DOHH2 (cell line): Measurements from ENCODE around the gene ELAVL1.
A peak's percentile ranks its signal among the peaks of the same experiment; 100 is the strongest.

Experiments
- H3F3A ChIP-seq: fragments of 200-600 bp; sonication (generic), shearing (Covaris generic); 2 replicates; pipeline ENCODE4 v1.6.0; 2016; ENCODE audit warnings: antibody characterized with exemption, mild to moderate bottlenecking; ENCODE audit not compliant: control insufficient read depth, insufficient read depth
- H3K27ac ChIP-seq: fragments of 200-600 bp; sonication (generic); 2 replicates; pipeline ENCODE4 v1.5.1; 2014; ENCODE audit warnings: low read depth, mild to moderate bottlenecking, low read length, moderate library complexity
- H3K27me3 ChIP-seq: fragments of 200-600 bp; sonication (generic); 2 replicates; pipeline ENCODE4 v1.6.1; 2014; ENCODE audit warnings: mild to moderate bottlenecking, low read length, mixed read lengths; ENCODE audit not compliant: control insufficient read depth
- H3K36me3 ChIP-seq: fragments of 200-600 bp; sonication (generic); 2 replicates; pipeline ENCODE4 v1.6.1; 2014; ENCODE audit warnings: mild to moderate bottlenecking, low read length, moderate library complexity, mixed read lengths; ENCODE audit not compliant: control insufficient read depth
- H3K4me1 ChIP-seq: fragments of 200-600 bp; sonication (generic); 2 replicates; pipeline ENCODE4 v1.6.1; 2014; ENCODE audit warnings: mild to moderate bottlenecking, low read length, mixed read lengths; ENCODE audit not compliant: control insufficient read depth
- H3K4me2 ChIP-seq: fragments of 200-600 bp; sonication (generic); 2 replicates; pipeline ENCODE4 v1.6.0; 2014; ENCODE audit warnings: mild to moderate bottlenecking, low read length, moderate library complexity
- H3K4me3 ChIP-seq: fragments of 200-600 bp; sonication (generic); 2 replicates; pipeline ENCODE4 v1.5.1; 2014; ENCODE audit warnings: mild to moderate bottlenecking, low read length, mixed read lengths
- H3K79me2 ChIP-seq: fragments of 200-600 bp; sonication (generic); 2 replicates; pipeline ENCODE4 v1.6.1; 2014; ENCODE audit warnings: mild to moderate bottlenecking, low read length, mixed read lengths; ENCODE audit not compliant: control insufficient read depth
- H3K9me2 ChIP-seq: fragments of 200-600 bp; sonication (generic); replicated peaks from 2 replicates; pipeline ENCODE4 v1.6.1; 2014; ENCODE audit warnings: mild to moderate bottlenecking, low read length, mixed read lengths; ENCODE audit not compliant: control insufficient read depth
- H3K9me3 ChIP-seq: fragments of 200-600 bp; sonication (generic); 2 replicates; pipeline ENCODE4 v1.6.1; 2014; ENCODE audit warnings: antibody characterized with exemption, low read length, mixed read lengths; ENCODE audit not compliant: control insufficient read depth, insufficient read depth
- H4K20me1 ChIP-seq: fragments of 200-600 bp; sonication (generic); 2 replicates; pipeline ENCODE4 v1.6.0; 2014; ENCODE audit warnings: low read depth, mild to moderate bottlenecking, antibody characterized with exemption, low read length, moderate library complexity; ENCODE audit not compliant: control insufficient read depth, insufficient read depth
- CTCF ChIP-seq: fragments of 200-600 bp; sonication (generic); IDR thresholded peaks from one replicate; pipeline ENCODE4 v1.5.1; 2014; ENCODE audit warnings: antibody characterized with exemption, mild to moderate bottlenecking, low read depth, low read length; ENCODE audit not compliant: poor library complexity, severe bottlenecking
- EZH2phosphoT487 ChIP-seq: fragments of 200-600 bp; sonication (generic); IDR thresholded peaks from 2 replicates; pipeline ENCODE4 v1.6.1; 2017; ENCODE audit warnings: borderline replicate concordance, mild to moderate bottlenecking, antibody characterized with exemption, low read length, moderate library complexity, mixed read lengths

ELAVL1 gene

DNA sequence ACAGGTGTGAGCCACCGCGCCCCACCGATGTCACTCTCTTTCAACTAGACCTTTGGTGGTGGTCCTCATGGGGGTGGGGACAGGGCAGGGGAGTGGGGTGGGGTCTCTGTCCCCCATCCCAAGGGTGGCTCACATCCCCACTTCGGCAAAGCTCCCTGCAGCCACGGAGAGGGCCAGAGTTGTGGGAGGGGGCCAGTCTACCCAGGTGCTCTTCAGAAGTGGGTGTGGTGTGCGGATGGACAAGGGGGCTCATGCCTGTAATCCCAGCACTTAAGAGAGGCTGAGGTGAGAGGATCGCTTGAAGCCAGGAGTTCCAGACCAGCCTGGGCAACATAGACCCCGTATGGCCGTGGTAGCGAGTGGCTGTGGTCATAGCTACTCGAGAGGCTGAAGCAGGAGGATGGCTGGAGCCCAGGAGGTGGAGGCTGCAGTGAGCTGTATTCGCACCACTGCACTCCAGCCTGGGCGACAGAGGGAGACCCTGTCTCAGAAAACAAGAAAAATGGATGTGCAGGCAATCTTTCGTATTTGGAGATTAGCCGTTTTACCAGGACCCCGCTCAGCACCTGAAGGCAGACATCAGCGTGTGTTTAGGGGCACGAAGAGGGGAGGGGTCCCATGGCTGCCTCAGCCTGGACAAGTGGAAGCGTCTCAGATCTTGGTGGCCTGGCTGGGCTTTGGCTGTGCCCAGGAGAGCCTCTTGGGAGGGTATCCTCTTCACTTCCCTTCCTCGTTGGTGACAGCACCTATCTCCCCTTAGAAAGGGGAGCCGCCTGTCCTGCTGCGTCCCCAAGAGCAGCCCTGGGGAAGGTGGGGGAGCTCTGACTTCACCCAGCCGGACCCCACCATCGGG is 90.0 kb downstream of the ELAVL1 start:
- H3K9me2 ChIP-seq, result no peaks in the 10 kb centered on the region
- no peak overlapping the region for H3K27ac ChIP-seq
- peaks cover 14% of the 10 kb centered on the region for H3K36me3 ChIP-seq
- H3K27me3 ChIP-seq, result peaks cover 41% of the 10 kb centered on the region
- H3K4me1 ChIP-seq, result peaks cover 37% of the 10 kb centered on the region
- H3K4me2 ChIP-seq, result peak overlapping the region; percentile 58
- no peaks in the 10 kb centered on the region for H3K9me3 ChIP-seq
- H4K20me1 ChIP-seq, result no peaks in the 10 kb centered on the region
- H3K4me3 ChIP-seq, result peak overlapping the region; percentile 47
- H3F3A ChIP-seq, result peaks cover 2% of the 10 kb centered on the region; the same call in 1 of the 2 replicates
- TF ChIP-seq EZH2phosphoT487 (no peak), CTCF (no peak)
- no peaks in the 10 kb centered on the region for H3K79me2 ChIP-seq

GRCh38 chr19:7914598-7915045 is 90.8 kb downstream of the ELAVL1 start, which contains the start of gene TGFBR3L:
TSS of gene TGFBR3L (plus strand) at chr19:7914830.
- no peaks in the 10 kb centered on the region for H3K9me2 ChIP-seq
- H3K4me2 ChIP-seq, result peak within 1 kb of the TSS; percentile 58
- no peaks in the 10 kb centered on the region for H3K79me2 ChIP-seq
- H3K4me3 ChIP-seq, result peak within 1 kb of the TSS; percentile 47; the same call in 1 of the 2 replicates
- TF ChIP-seq CTCF, result no peak
- H4K20me1 ChIP-seq, result no peaks in the 10 kb centered on the region
- peaks cover 18% of the 10 kb centered on the region for H3K36me3 ChIP-seq
- peaks cover 41% of the 10 kb centered on the region for H3K27me3 ChIP-seq
- peaks cover 33% of the 10 kb centered on the region for H3K4me1 ChIP-seq
- H3F3A ChIP-seq, result peaks cover 2% of the 10 kb centered on the region; the same call in 1 of the 2 replicates
- no peak within 1 kb of the TSS for H3K27ac ChIP-seq
- H3K9me3 ChIP-seq, result no peaks in the 10 kb centered on the region

DNA sequence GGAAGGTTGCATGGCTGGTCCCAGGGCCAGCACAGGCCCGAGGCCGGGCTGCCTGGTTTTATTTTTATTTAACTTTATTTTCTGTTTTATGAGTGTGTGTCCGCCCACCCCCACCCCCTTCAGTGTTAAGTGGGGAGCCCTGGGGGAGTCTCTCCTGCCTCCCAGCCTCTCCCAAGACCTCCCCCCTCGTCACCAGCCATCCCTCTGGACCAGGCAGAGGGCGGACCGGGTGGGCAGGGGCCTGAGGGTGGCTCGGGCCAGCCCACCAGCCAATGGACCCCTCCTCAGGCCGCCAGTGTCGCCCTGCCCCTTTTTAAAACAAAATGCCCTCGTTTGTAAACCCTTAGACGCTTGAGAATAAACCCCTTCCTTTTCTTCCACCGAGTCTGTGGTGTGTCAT is 91.3 kb downstream of the ELAVL1 start:
- Histone ChIP-seq H4K20me1 (no peaks in the 10 kb centered on the region), H3K79me2 (no peaks in the 10 kb centered on the region), H3K36me3 (peaks cover 18% of the 10 kb centered on the region), H3K4me2 (no peak overlapping the region), H3K9me3 (no peaks in the 10 kb centered on the region), H3F3A (no peaks in the 10 kb centered on the region; the same call in 1 of the 2 replicates), H3K4me1 (peaks cover 29% of the 10 kb centered on the region), H3K4me3 (no peak overlapping the region), H3K9me2 (no peaks in the 10 kb centered on the region), H3K27me3 (peaks cover 41% of the 10 kb centered on the region), H3K27ac (no peak overlapping the region)
- TF ChIP-seq CTCF (no peak), EZH2phosphoT487 (no peak)
